ENCODE data around the gene SEMA3F. TPM values are rescaled to one million over a fixed set of nuclear protein-coding genes. Genes with fewer than 3 reads are reported as not detected.
"Not testable (repeated sequence)": the region's sequence is repeated elsewhere in the genome, so short reads cannot be mapped to it uniquely, and the experiment has no call there.

Gene SEMA3F
- total RNA-seq, 1 donor from 2014 or later, result 10.0 TPM

GRCh38 chr3:50203809-50204803, 49.0 kb downstream of the SEMA3F start:
- intact Hi-C loops (cut with DNase I), result no loop called here
- DNase-seq (ENCODE audit: low spot score), result no peak

GRCh38 chr3:50204804-50205412, 49.8 kb downstream of the SEMA3F start, which contains the start of gene SLC38A3:
SLC38A3 (plus strand) TSS chr3:50205271; CDS start chr3:50214200, 8,929 bp downstream.
- no peak for DNase-seq (ENCODE audit: low spot score)
- intact Hi-C loops (cut with DNase I), result no loop called here

GRCh38 chr3:50205413-50206276, 50.5 kb downstream of the SEMA3F start:
- intact Hi-C loops (cut with DNase I), result no loop called here
- DNase-seq (ENCODE audit: low spot score), result peak; percentile 80

- intact Hi-C loops (cut with DNase I), result no loop called here
- no peak for DNase-seq (ENCODE audit: low spot score)
Observed at GRCh38 chr3:50207359-50208042, 52.4 kb downstream of the SEMA3F start.

- intact Hi-C loops (cut with DNase I), result no loop called here
- DNase-seq (ENCODE audit: low spot score), result no peak
Observed at GRCh38 chr3:50208677-50209344, 53.7 kb downstream of the SEMA3F start.

- intact Hi-C loops (cut with DNase I), result no loop called here
- DNase-seq (ENCODE audit: low spot score), result no peak
Observed at GRCh38 chr3:50210176-50210509, 55.0 kb downstream of the SEMA3F start.

- no peak for DNase-seq (ENCODE audit: low spot score)
- intact Hi-C loops (cut with DNase I), result no loop called here
Observed at GRCh38 chr3:50210510-50211367, 55.6 kb downstream of the SEMA3F start.

GRCh38 chr3:50211368-50211717, 56.2 kb downstream of the SEMA3F start:
- intact Hi-C loops (cut with DNase I), result not testable (repeated sequence)

GRCh38 chr3:50211930-50212329, 56.8 kb downstream of the SEMA3F start:
- DNase-seq (ENCODE audit: low spot score), result no peak
- intact Hi-C loops (cut with DNase I), result no loop called here

More at GRCh38 chr3:50211368-50211717, 56.2 kb downstream of the SEMA3F start:
- not testable (repeated sequence) for DNase-seq (ENCODE audit: low spot score)

- DNase-seq (ENCODE audit: low spot score), result no peak
- intact Hi-C loops (cut with DNase I), result no loop called here
Observed at GRCh38 chr3:50212502-50212901, 57.4 kb downstream of the SEMA3F start.

GRCh38 chr3:50212971-50213370, 57.8 kb downstream of the SEMA3F start:
- intact Hi-C loops (cut with DNase I), result no loop called here
- no peak for DNase-seq (ENCODE audit: low spot score)

- DNase-seq (ENCODE audit: low spot score), result no peak
- intact Hi-C loops (cut with DNase I), result no loop called here
Observed at GRCh38 chr3:50213373-50213772, 58.2 kb downstream of the SEMA3F start.

- no peak for DNase-seq (ENCODE audit: low spot score)
- intact Hi-C loops (cut with DNase I), result no loop called here
Observed at GRCh38 chr3:50214824-50215223, 59.7 kb downstream of the SEMA3F start.

- intact Hi-C loops (cut with DNase I), result no loop called here
- no peak for DNase-seq (ENCODE audit: low spot score)
Observed at GRCh38 chr3:50215529-50215928, 60.4 kb downstream of the SEMA3F start.

- intact Hi-C loops (cut with DNase I), result no loop called here
- DNase-seq (ENCODE audit: low spot score), result no peak
Observed at GRCh38 chr3:50217681-50218080, 62.6 kb downstream of the SEMA3F start.

- DNase-seq (ENCODE audit: low spot score), result no peak
- intact Hi-C loops (cut with DNase I), result no loop called here
Observed at GRCh38 chr3:50218448-50218847, 63.3 kb downstream of the SEMA3F start.

GRCh38 chr3:50219285-50219684, 64.2 kb downstream of the SEMA3F start:
- intact Hi-C loops (cut with DNase I), result no loop called here
- no peak for DNase-seq (ENCODE audit: low spot score)

GRCh38 chr3:50220109-50220508, 65.0 kb downstream of the SEMA3F start:
- intact Hi-C loops (cut with DNase I), result no loop called here

More at GRCh38 chr3:50220109-50220508, 65.0 kb downstream of the SEMA3F start:
- no peak for DNase-seq (ENCODE audit: low spot score)

Measured in cardiac septum (tissue), 1 donor.